ENCODE results near the gene SLC39A7.

Gene SLC39A7

DNA sequence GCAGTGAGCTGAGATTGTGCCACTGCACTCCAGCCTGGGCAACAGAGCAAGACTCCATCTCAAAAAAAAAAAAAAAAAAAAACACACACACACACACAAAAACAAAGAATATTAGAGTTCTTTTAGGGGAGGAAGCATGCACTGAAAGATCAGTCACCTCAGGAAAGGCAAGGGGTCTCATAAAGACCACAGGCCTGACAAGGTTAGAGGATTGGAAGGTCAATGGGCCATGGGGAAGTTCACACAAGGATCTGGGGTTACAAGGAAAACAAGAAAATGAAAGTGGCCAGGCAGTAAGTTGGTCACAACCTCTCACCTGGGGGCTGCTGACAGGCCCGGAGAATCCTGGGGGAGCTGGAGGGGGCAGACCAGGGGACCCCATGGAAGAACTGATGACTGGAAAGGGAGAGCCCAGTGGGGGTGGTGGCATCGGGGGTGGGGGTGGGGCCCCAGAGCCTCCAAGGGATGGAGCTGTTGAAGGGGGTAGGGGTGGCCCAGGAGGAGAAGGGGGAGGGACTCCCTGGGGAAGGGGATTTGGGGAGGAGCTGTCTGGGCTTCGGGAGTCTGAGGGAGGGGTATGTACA is 1.7 kb upstream of the SLC39A7 start:
- no peak overlapping the region for H2BK5ac ChIP-seq (ENCODE audit: low read depth, low read length, poor library complexity, severe bottlenecking)
- no peak overlapping the region for H4K91ac ChIP-seq (ENCODE audit: low read length)
- H3K9me3 ChIP-seq (ENCODE audit: control insufficient read depth, low read length): no peaks in the 10 kb centered on the region
- no peaks in the 10 kb centered on the region for H3K27me3 ChIP-seq (ENCODE audit: control insufficient read depth in 1 of 2, insufficient read depth in 1 of 2, low read length in 2 of 2)
- H2BK120ac ChIP-seq (ENCODE audit: low read depth, low read length): no peak overlapping the region
- no peak overlapping the region for H3K18ac ChIP-seq (ENCODE audit: low read depth in 1 of 2, low read length in 2 of 2)
- no peak overlapping the region for H2AK5ac ChIP-seq (ENCODE audit: low read length, severe bottlenecking)
- H3K14ac ChIP-seq (ENCODE audit: low read length in 2 of 2): no peak overlapping the region
- H4K8ac ChIP-seq (ENCODE audit: low read length): no peak overlapping the region
- WGBS: 60% methylated on average over 2 of the region's 3 CpGs
- no peak overlapping the region for H3K23ac ChIP-seq (ENCODE audit: low read length in 2 of 2)
- H2BK12ac ChIP-seq (ENCODE audit: low read length in 2 of 2): no peak overlapping the region
- no peak overlapping the region for H2BK15ac ChIP-seq (ENCODE audit: low read depth, poor library complexity, severe bottlenecking)
- H3K27ac ChIP-seq (ENCODE audit: low read length, poor library complexity, severe bottlenecking): no peak overlapping the region
- peaks cover 25% of the 10 kb centered on the region for H3K79me1 ChIP-seq (replicated peaks; ENCODE audit: low read length, poor library complexity, severe bottlenecking)
- H3K9ac ChIP-seq (ENCODE audit: low read length): peak overlapping the region; percentile 100
- peak overlapping the region; percentile 82 for H3K4me2 ChIP-seq (ENCODE audit: low read length, poor library complexity, severe bottlenecking)
- no peak for DNase-seq
- H3K4me3 ChIP-seq (ENCODE audit: insufficient read depth in 1 of 2, low read depth in 1 of 2, low read length in 2 of 2): peak overlapping the region; percentile 12 to 98
- peaks cover 56 to 58% of the 10 kb centered on the region in 2 experiments for H3K36me3 ChIP-seq (ENCODE audit: control insufficient read depth in 1 of 2, insufficient read depth in 2 of 2, low read depth in 1 of 2, low read length in 2 of 2)
- no peak overlapping the region for H3K4ac ChIP-seq (ENCODE audit: low read depth in 1 of 2, low read length in 2 of 2)
- no peak overlapping the region for H2AFZ ChIP-seq (ENCODE audit: low read depth, low read length)
- peaks cover 34% of the 10 kb centered on the region for H3K4me1 ChIP-seq (ENCODE audit: control insufficient read depth, insufficient read depth, low read depth, low read length)

DNA sequence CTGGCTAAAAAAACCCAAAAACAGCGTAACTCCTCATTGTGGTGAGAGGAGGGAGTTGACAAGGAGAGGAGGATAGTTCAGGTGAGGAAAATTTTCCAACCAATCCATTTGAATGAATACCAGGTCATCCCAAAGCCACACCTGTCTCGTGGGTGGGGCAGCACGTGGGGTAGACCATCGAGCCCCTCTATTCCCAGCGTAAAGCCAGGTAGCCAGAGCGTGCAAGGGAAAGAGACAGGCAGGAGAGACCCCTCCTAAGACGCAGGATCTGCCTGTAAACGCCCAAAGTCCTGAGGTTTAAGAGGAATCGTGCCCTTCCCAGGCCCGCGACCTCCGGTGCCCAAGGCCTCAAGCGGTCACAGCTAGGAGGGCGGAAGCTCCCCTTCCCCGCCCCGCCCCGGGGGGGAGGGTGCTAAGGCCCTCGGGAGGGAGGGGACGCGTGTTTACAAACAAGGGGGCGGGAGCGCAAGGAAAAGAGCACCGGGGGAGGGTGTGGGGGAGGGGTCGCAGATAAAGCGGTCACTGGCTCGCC is 914 bp upstream of the SLC39A7 start:
- Histone ChIP-seq H2BK120ac (ENCODE audit: low read depth, low read length) (peak overlapping the region; percentile 78), H2AFZ (ENCODE audit: low read depth, low read length) (no peak overlapping the region), H2BK15ac (ENCODE audit: low read depth, poor library complexity, severe bottlenecking) (peak overlapping the region; percentile 98), H3K36me3 (ENCODE audit: control insufficient read depth in 1 of 2, insufficient read depth in 2 of 2, low read depth in 1 of 2, low read length in 2 of 2) (peaks cover 49 to 53% of the 10 kb centered on the region in 2 experiments), H3K4ac (ENCODE audit: low read depth in 1 of 2, low read length in 2 of 2) (peak overlapping the region; percentile 61 to 84), H4K91ac (ENCODE audit: low read length) (peak overlapping the region; percentile 58), H2AK5ac (ENCODE audit: low read length, severe bottlenecking) (peak overlapping the region; percentile 47), H3K9me3 (ENCODE audit: control insufficient read depth, low read length) (no peaks in the 10 kb centered on the region), H3K4me2 (ENCODE audit: low read length, poor library complexity, severe bottlenecking) (peak overlapping the region; percentile 82), H3K4me3 (ENCODE audit: insufficient read depth in 1 of 2, low read depth in 1 of 2, low read length in 2 of 2) (peak overlapping the region; percentile 81 to 98), H3K9ac (ENCODE audit: low read length) (peak overlapping the region; percentile 100), H3K14ac (ENCODE audit: low read length in 2 of 2) (peak overlapping the region in 1 of 2 experiments; percentile 26), H3K23ac (ENCODE audit: low read length in 2 of 2) (peak overlapping the region in 1 of 2 experiments; percentile 36), H3K79me1 (replicated peaks; ENCODE audit: low read length, poor library complexity, severe bottlenecking) (peaks cover 25% of the 10 kb centered on the region), H3K27me3 (ENCODE audit: control insufficient read depth in 1 of 2, insufficient read depth in 1 of 2, low read length in 2 of 2) (no peaks in the 10 kb centered on the region), H2BK5ac (ENCODE audit: low read depth, low read length, poor library complexity, severe bottlenecking) (no peak overlapping the region), H4K8ac (ENCODE audit: low read length) (peak overlapping the region; percentile 47), H2BK12ac (ENCODE audit: low read length in 2 of 2) (no peak overlapping the region), H3K27ac (ENCODE audit: low read length, poor library complexity, severe bottlenecking) (no peak overlapping the region), H3K4me1 (ENCODE audit: control insufficient read depth, insufficient read depth, low read depth, low read length) (peaks cover 37% of the 10 kb centered on the region), H3K18ac (ENCODE audit: low read depth in 1 of 2, low read length in 2 of 2) (peak overlapping the region; percentile 62 to 93)
- DNase-seq: peak; percentile 79
- WGBS: 1% methylated on average over 17 of the region's 26 CpGs

DNA sequence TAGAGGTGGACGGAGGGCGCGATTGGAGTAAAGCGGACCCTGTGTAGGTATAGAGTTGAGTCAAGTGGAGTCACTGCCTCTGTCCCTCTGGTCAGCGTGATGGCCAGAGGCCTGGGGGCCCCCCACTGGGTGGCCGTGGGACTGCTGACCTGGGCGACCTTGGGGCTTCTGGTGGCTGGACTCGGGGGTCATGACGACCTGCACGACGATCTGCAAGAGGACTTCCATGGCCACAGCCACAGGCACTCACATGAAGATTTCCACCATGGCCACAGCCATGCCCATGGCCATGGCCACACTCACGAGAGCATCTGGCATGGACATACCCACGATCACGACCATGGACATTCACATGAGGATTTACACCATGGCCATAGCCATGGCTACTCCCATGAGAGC is 479 bp downstream of the SLC39A7 start:
- 10% methylated on average over 14 of the region's 14 CpGs for WGBS

DNA sequence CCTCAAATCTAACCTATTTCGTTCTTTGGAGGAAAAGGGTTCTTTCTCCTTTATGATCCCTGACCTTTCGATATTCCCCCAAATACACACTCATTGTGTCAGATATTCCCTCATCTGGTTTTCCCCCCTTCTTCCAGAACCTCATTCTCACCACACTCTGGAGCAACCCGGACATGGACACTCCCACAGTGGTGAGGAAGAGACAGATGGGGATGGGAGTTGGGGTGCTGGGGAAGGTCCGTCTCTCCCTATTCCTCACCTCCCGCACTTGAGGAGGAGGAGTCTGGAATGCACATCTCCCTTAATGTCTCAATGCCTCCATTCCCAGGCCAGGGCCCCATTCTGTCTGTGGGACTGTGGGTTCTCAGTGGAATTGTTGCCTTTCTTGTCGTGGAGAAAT is 1.3 kb downstream of the SLC39A7 start:
- Histone ChIP-seq H3K27me3 (ENCODE audit: control insufficient read depth in 1 of 2, insufficient read depth in 1 of 2, low read length in 2 of 2) (no peaks in the 10 kb centered on the region), H3K14ac (ENCODE audit: low read length in 2 of 2) (no peak overlapping the region), H3K18ac (ENCODE audit: low read depth in 1 of 2, low read length in 2 of 2) (no peak overlapping the region), H2AK5ac (ENCODE audit: low read length, severe bottlenecking) (peak overlapping the region; percentile 20), H3K4me3 (ENCODE audit: insufficient read depth in 1 of 2, low read depth in 1 of 2, low read length in 2 of 2) (peak overlapping the region in 1 of 2 experiments; percentile 98), H3K9ac (ENCODE audit: low read length) (peak overlapping the region; percentile 100), H3K4me1 (ENCODE audit: control insufficient read depth, insufficient read depth, low read depth, low read length) (peaks cover 53% of the 10 kb centered on the region), H2AFZ (ENCODE audit: low read depth, low read length) (no peak overlapping the region), H3K27ac (ENCODE audit: low read length, poor library complexity, severe bottlenecking) (no peak overlapping the region), H2BK120ac (ENCODE audit: low read depth, low read length) (no peak overlapping the region), H2BK15ac (ENCODE audit: low read depth, poor library complexity, severe bottlenecking) (no peak overlapping the region), H4K91ac (ENCODE audit: low read length) (no peak overlapping the region), H2BK5ac (ENCODE audit: low read depth, low read length, poor library complexity, severe bottlenecking) (no peak overlapping the region), H3K36me3 (ENCODE audit: control insufficient read depth in 1 of 2, insufficient read depth in 2 of 2, low read depth in 1 of 2, low read length in 2 of 2) (peaks cover 31 to 32% of the 10 kb centered on the region in 2 experiments), H3K4ac (ENCODE audit: low read depth in 1 of 2, low read length in 2 of 2) (no peak overlapping the region), H3K4me2 (ENCODE audit: low read length, poor library complexity, severe bottlenecking) (peak overlapping the region; percentile 70), H4K8ac (ENCODE audit: low read length) (no peak overlapping the region), H3K79me1 (replicated peaks; ENCODE audit: low read length, poor library complexity, severe bottlenecking) (peaks cover 17% of the 10 kb centered on the region), H3K9me3 (ENCODE audit: control insufficient read depth, low read length) (no peaks in the 10 kb centered on the region), H2BK12ac (ENCODE audit: low read length in 2 of 2) (no peak overlapping the region), H3K23ac (ENCODE audit: low read length in 2 of 2) (no peak overlapping the region)
- no peak for DNase-seq
- WGBS: 96% methylated on average over 5 of the region's 6 CpGs

More for the DNA sequence above, 479 bp downstream of the SLC39A7 start:
- H3K4me2 ChIP-seq (ENCODE audit: low read length, poor library complexity, severe bottlenecking): peak overlapping the region; percentile 70
- H2AK5ac ChIP-seq (ENCODE audit: low read length, severe bottlenecking): peak overlapping the region; percentile 13
- peak overlapping the region; percentile 62 for H4K91ac ChIP-seq (ENCODE audit: low read length)
- H2BK12ac ChIP-seq (ENCODE audit: low read length in 2 of 2): peak overlapping the region; percentile 14 to 65
- peak overlapping the region; percentile 79 to 98 for H3K4me3 ChIP-seq (ENCODE audit: insufficient read depth in 1 of 2, low read depth in 1 of 2, low read length in 2 of 2)
- peak overlapping the region in 1 of 2 experiments; percentile 97 for H3K14ac ChIP-seq (ENCODE audit: low read length in 2 of 2)
- peak overlapping the region; percentile 92 for H3K27ac ChIP-seq (ENCODE audit: low read length, poor library complexity, severe bottlenecking)
- H3K9me3 ChIP-seq (ENCODE audit: control insufficient read depth, low read length): no peaks in the 10 kb centered on the region
- peaks cover 45% of the 10 kb centered on the region for H3K4me1 ChIP-seq (ENCODE audit: control insufficient read depth, insufficient read depth, low read depth, low read length)
- H3K4ac ChIP-seq (ENCODE audit: low read depth in 1 of 2, low read length in 2 of 2): peak overlapping the region; percentile 69 to 97
- H4K8ac ChIP-seq (ENCODE audit: low read length): peak overlapping the region; percentile 5
- no peak overlapping the region for H2AFZ ChIP-seq (ENCODE audit: low read depth, low read length)
- peak overlapping the region; percentile 100 for H3K9ac ChIP-seq (ENCODE audit: low read length)
- peaks cover 36 to 39% of the 10 kb centered on the region in 2 experiments for H3K36me3 ChIP-seq (ENCODE audit: control insufficient read depth in 1 of 2, insufficient read depth in 2 of 2, low read depth in 1 of 2, low read length in 2 of 2)
- peak overlapping the region; percentile 65 to 81 for H3K18ac ChIP-seq (ENCODE audit: low read depth in 1 of 2, low read length in 2 of 2)
- no peak overlapping the region for H2BK5ac ChIP-seq (ENCODE audit: low read depth, low read length, poor library complexity, severe bottlenecking)
- peak overlapping the region in 1 of 2 experiments; percentile 3 for H3K23ac ChIP-seq (ENCODE audit: low read length in 2 of 2)
- peak overlapping the region; percentile 74 for H2BK120ac ChIP-seq (ENCODE audit: low read depth, low read length)
- no peaks in the 10 kb centered on the region for H3K27me3 ChIP-seq (ENCODE audit: control insufficient read depth in 1 of 2, insufficient read depth in 1 of 2, low read length in 2 of 2)
- peaks cover 21% of the 10 kb centered on the region for H3K79me1 ChIP-seq (replicated peaks; ENCODE audit: low read length, poor library complexity, severe bottlenecking)
- DNase-seq: no peak
- H2BK15ac ChIP-seq (ENCODE audit: low read depth, poor library complexity, severe bottlenecking): no peak overlapping the region
